IMR-90 (cell line): ENCODE data around the gene SNRNP35. TPM values are rescaled to one million over a fixed set of nuclear protein-coding genes. Genes with fewer than 3 reads are reported as not detected.

Source experiments
- ATAC-seq: fragments of 200-7000 bp; cut with Tn5 transposase; 2 replicates; pipeline ENCODE4 v1.9.1; 2020; ENCODE audit warnings: low read depth, mild to moderate bottlenecking, moderate library complexity
- BruUV-seq: library from RNA; stranded (reverse); fragments of 400-500 nt; replicated peaks from 2 replicates; lab custom pipeline; 2021; lab: Mats Ljungman, UMichigan
- CTCF ChIA-PET: fragments of 300-600 bp; formaldehyde crosslinking; extraction: SDS; loops from one replicate; lab custom pipeline; 2021; ENCODE audit warnings: antibody characterized with exemption; lab: Yijun Ruan, JAX
- POLR2A ChIA-PET: fragments of 300-600 bp; sonication (Branson Sonifier 250); formaldehyde crosslinking; loops from one replicate; lab custom pipeline; 2022; ENCODE audit warnings: antibody characterized with exemption; ENCODE audit not compliant: unreplicated experiment; lab: Charles Lee
- DNase-seq: peaks from one replicate; pipeline ENCODE4 v3.0.0; 2013
- H2AFZ ChIP-seq: replicated peaks from 2 replicates; pipeline ENCODE3; 2013; ENCODE audit warnings: low read length, mild to moderate bottlenecking; ENCODE audit not compliant: poor library complexity
- H2AK5ac ChIP-seq: 2 replicates; pipeline ENCODE4 v1.6.1; 2013; ENCODE audit warnings: low read depth, low read length, inconsistent platforms
- H2AK9ac ChIP-seq: replicated peaks from 2 replicates; pipeline ENCODE3; 2013; ENCODE audit warnings: mild to moderate bottlenecking, low read depth, low read length, moderate library complexity; ENCODE audit not compliant: poor library complexity
- H2BK120ac ChIP-seq: 2 replicates; pipeline ENCODE4 v1.6.1; 2013; ENCODE audit warnings: low read depth, low read length, inconsistent platforms
- H2BK15ac ChIP-seq: 3 replicates; pipeline ENCODE4 v1.6.1; 2013; ENCODE audit warnings: low read depth, low read length, inconsistent platforms
- H2BK20ac ChIP-seq: 2 replicates; pipeline ENCODE4 v1.6.1; 2013; ENCODE audit warnings: low read depth, mild to moderate bottlenecking, inconsistent platforms, low read length, moderate library complexity
- H2BK5ac ChIP-seq: 2 replicates; pipeline ENCODE4 v1.6.1; 2013; ENCODE audit warnings: mild to moderate bottlenecking, low read depth, low read length, inconsistent platforms; ENCODE audit not compliant: poor library complexity, severe bottlenecking
- H3K14ac ChIP-seq: replicated peaks from 2 replicates; pipeline ENCODE4 v1.6.1; 2013; ENCODE audit warnings: low read depth, low read length, inconsistent platforms
- H3K18ac ChIP-seq: 2 replicates; pipeline ENCODE4 v1.6.1; 2013; ENCODE audit warnings: low read depth, low read length, control low read depth
- H3K23ac ChIP-seq: 2 replicates; pipeline ENCODE4 v1.6.1; 2013; ENCODE audit warnings: low read depth, low read length, inconsistent platforms
- H3K27ac ChIP-seq: 2 replicates; pipeline ENCODE4 v1.5.1; 2013; ENCODE audit warnings: mild to moderate bottlenecking, control low read depth, low read length; ENCODE audit not compliant: insufficient read depth
- H3K27me3 ChIP-seq: 2 replicates; pipeline ENCODE4 v1.6.1; 2013; ENCODE audit warnings: low read length; ENCODE audit not compliant: control insufficient read depth, insufficient read depth
- H3K36me3 ChIP-seq: 2 replicates; pipeline ENCODE4 v1.6.1; 2013; ENCODE audit warnings: low read length, mixed read lengths; ENCODE audit not compliant: control insufficient read depth, insufficient read depth
- H3K4ac ChIP-seq: 2 replicates; pipeline ENCODE4 v1.6.1; 2013; ENCODE audit warnings: low read depth, low read length, inconsistent platforms
- H3K4me1 ChIP-seq: 2 replicates; pipeline ENCODE4 v1.6.1; 2013; ENCODE audit warnings: low read length, mixed read lengths; ENCODE audit not compliant: control insufficient read depth, insufficient read depth
- H3K4me2 ChIP-seq: 2 replicates; pipeline ENCODE4 v1.6.1; 2013; ENCODE audit warnings: low read depth, mild to moderate bottlenecking, control low read depth, low read length, moderate library complexity
- H3K4me3 ChIP-seq: 2 replicates; pipeline ENCODE4 v1.5.1; 2013; ENCODE audit warnings: low read depth, mild to moderate bottlenecking, control low read depth, low read length, moderate library complexity; ENCODE audit not compliant: insufficient read depth
- H3K56ac ChIP-seq: 2 replicates; pipeline ENCODE4 v1.6.1; 2013; ENCODE audit warnings: low read length, inconsistent platforms; ENCODE audit not compliant: insufficient read depth; ENCODE audit errors: extremely low read depth
- H3K79me1 ChIP-seq, 2 experiments: 2 replicates each; pipeline ENCODE4 v1.6.1; 2013; ENCODE audit warnings: low read length in 2 of 2, inconsistent platforms in 1 of 2, low read depth in 1 of 2
- H3K9ac ChIP-seq: 2 replicates; pipeline ENCODE4 v1.6.1; 2013; ENCODE audit warnings: low read depth, low read length, control low read depth
- H3K9me1 ChIP-seq: 2 replicates; pipeline ENCODE4 v1.6.1; 2013; ENCODE audit warnings: low read length, inconsistent platforms; ENCODE audit not compliant: insufficient read depth
- H3K9me3 ChIP-seq: 2 replicates; pipeline ENCODE4 v1.6.1; 2013; ENCODE audit warnings: low read length; ENCODE audit not compliant: control insufficient read depth, insufficient read depth
- H4K20me1 ChIP-seq: 2 replicates; pipeline ENCODE4 v1.6.1; 2013; ENCODE audit warnings: low read length, inconsistent platforms; ENCODE audit not compliant: insufficient read depth
- H4K5ac ChIP-seq: 2 replicates; pipeline ENCODE4 v1.6.1; 2013; ENCODE audit warnings: mild to moderate bottlenecking, low read depth, low read length, control low read depth
- H4K8ac ChIP-seq, 2 experiments: 2 replicates each; pipeline ENCODE4 v1.6.1; 2013; ENCODE audit warnings: low read depth in 2 of 2, low read length in 2 of 2, control low read depth in 1 of 2, inconsistent platforms in 1 of 2
- H4K91ac ChIP-seq: 2 replicates; pipeline ENCODE4 v1.6.1; 2013; ENCODE audit warnings: low read depth, low read length, inconsistent platforms; ENCODE audit not compliant: insufficient read depth
- BHLHE40 ChIP-seq: fragments of 150-350 bp; IDR thresholded peaks from 2 replicates; pipeline ENCODE4 v1.6.1; 2016; ENCODE audit warnings: mild to moderate bottlenecking, low read depth, low read length
- CEBPB ChIP-seq: IDR thresholded peaks from 2 replicates; pipeline ENCODE4 v1.6.1; 2012; ENCODE audit warnings: low read depth, low read length, improper control_type of control experiment
- CHD1 ChIP-seq: IDR thresholded peaks from 2 replicates; pipeline ENCODE4 v1.6.1; 2012; ENCODE audit warnings: low read depth, low read length, improper control_type of control experiment
- CTCF ChIP-seq: conservative IDR thresholded peaks from 2 replicates; pipeline ENCODE4 v1.5.1; 2012; ENCODE audit warnings: mild to moderate bottlenecking, low read depth, low read length, improper control_type of control experiment
- MXI1 ChIP-seq: IDR thresholded peaks from 2 replicates; pipeline ENCODE4 v1.6.1; 2012; ENCODE audit warnings: low read depth, mild to moderate bottlenecking, low read length, moderate library complexity, borderline replicate concordance
- NFE2L2 ChIP-seq: fragments of 150-350 bp; IDR thresholded peaks from 2 replicates; pipeline ENCODE4 v1.6.1; 2016; ENCODE audit warnings: low read depth, mild to moderate bottlenecking, low read length
- POLR2A ChIP-seq: IDR thresholded peaks from 2 replicates; pipeline ENCODE4 v1.6.1; 2012; ENCODE audit warnings: mild to moderate bottlenecking, low read depth, low read length
- RAD21 ChIP-seq: IDR thresholded peaks from 2 replicates; pipeline ENCODE4 v1.6.1; 2012; ENCODE audit warnings: low read length, improper control_type of control experiment
- RCOR1 ChIP-seq: IDR thresholded peaks from 2 replicates; pipeline ENCODE4 v1.6.1; 2012; ENCODE audit warnings: mild to moderate bottlenecking, low read length, improper control_type of control experiment; ENCODE audit not compliant: insufficient replicate concordance
- SMC3 ChIP-seq: fragments of 150-350 bp; IDR thresholded peaks from 2 replicates; pipeline ENCODE4 v1.6.1; 2016; ENCODE audit warnings: low read depth, mild to moderate bottlenecking, antibody characterized with exemption, low read length, moderate library complexity
- WGBS, 2 experiments: methylation state at CpG; one replicate each; pipeline versions ENCODE4 v1.1.5 to v1.1.7; 2013; ENCODE audit warnings: missing lambda C conversion rate in 2 of 2; ENCODE audit not compliant: insufficient read length in 1 of 2; ENCODE audit errors: extremely low coverage in 2 of 2; 5-methylcytosine and 5-hydroxymethylcytosine counted together
- dilution Hi-C: fragments of 300-500 bp; cut with HindIII; formaldehyde crosslinking; loops from one replicate; pipeline ENCODE4 v1.14.3; 2018; ENCODE audit warnings: low sequenced_read_pairs; ENCODE audit not compliant: unreplicated experiment
- in situ Hi-C: fragments of 300-500 bp; cut with MboI; formaldehyde crosslinking; loops from 3 replicates; pipeline ENCODE4 v1.14.3; 2019; ENCODE audit warnings: low sequenced_read_pairs, inconsistent platforms, mixed read lengths
- intact Hi-C: fragments of 100-400 bp; cut with micrococcal nuclease; formaldehyde crosslinking; loops from 2 replicates; pipeline ENCODE4 v1.10.0; 2022
- polyA plus RNA-seq, 3 experiments: library from polyadenylated mRNA; depleted of rRNA; stranded (reverse); fragments of >200 nt; gene quantifications; 2 replicates each; pipeline ENCODE4 v1.2.3, GENCODE V29; 2012; ENCODE audit warnings: low replicate concordance in 1 of 3
- total RNA-seq: library from RNA; depleted of rRNA; stranded (reverse); fragments of >200 nt; gene quantifications from 2 replicates; pipeline ENCODE4 v1.2.3, GENCODE V29; 2012
- TF ChIP-seq, protein P1 (sequence below): fragments of 150-350 bp; IDR thresholded peaks from 2 replicates; pipeline ENCODE4 v1.6.1; 2017; ENCODE audit warnings: mild to moderate bottlenecking, antibody characterized with exemption, low read length, low read depth

Gene SNRNP35
- total and polyA plus RNA-seq, 2 of the 4 experiments (the other 2 are of a cell fraction) = 4.7 to 15.4 TPM

GRCh38 chr12:123479442-123480180 is 21.7 kb downstream of the SNRNP35 start:
- H2AK9ac ChIP-seq = no peak overlapping the region
- no peak overlapping the region for H4K5ac ChIP-seq
- H2AFZ ChIP-seq = no peak overlapping the region
- no TSS peak for BruUV-seq
- no peak overlapping the region for H3K27ac ChIP-seq
- in situ Hi-C loops = no loop called here
- dilution Hi-C loops = no loop called here
- ATAC-seq = no peak
- H2BK20ac ChIP-seq = no peak overlapping the region
- intact Hi-C loops = no loop called here
- peaks cover 39% of the 10 kb centered on the region for H3K36me3 ChIP-seq
- H3K4me2 ChIP-seq = no peak overlapping the region
- H2BK120ac ChIP-seq = no peak overlapping the region
- no peaks in the 10 kb centered on the region for H3K27me3 ChIP-seq
- H2BK5ac ChIP-seq = no peak overlapping the region
- H3K4ac ChIP-seq = no peak overlapping the region
- no peak for DNase-seq
- H4K8ac ChIP-seq = no peak overlapping the region
- H3K9me1 ChIP-seq = 0 out of 2 replicates have a peak, but pooled peaks cover 5% of the 10 kb centered on the region
- no peak overlapping the region for H2AK5ac ChIP-seq
- H3K9ac ChIP-seq = no peak overlapping the region
- no peaks in the 10 kb centered on the region for H3K9me3 ChIP-seq
- no peak overlapping the region for H3K4me3 ChIP-seq
- H3K79me1 ChIP-seq = peaks cover 4 to 27% of the 10 kb centered on the region in 2 experiments; a peak in 3 of 4 replicates
- ChIA-PET POLR2A (no interaction called here), CTCF (no interaction called here)
- no peak overlapping the region for H3K56ac ChIP-seq
- no peak overlapping the region for H2BK15ac ChIP-seq
- no peak overlapping the region for H4K91ac ChIP-seq
- H3K23ac ChIP-seq = no peak overlapping the region
- TF ChIP-seq POLR2A (no peak), RAD21 (no peak), SMC3 (no peak), BHLHE40 (no peak), CEBPB (no peak), MXI1 (no peak), CHD1 (no peak), NFE2L2 (no peak), CTCF (no peak), RCOR1 (no peak)
- TF ChIP-seq, protein P1, sequence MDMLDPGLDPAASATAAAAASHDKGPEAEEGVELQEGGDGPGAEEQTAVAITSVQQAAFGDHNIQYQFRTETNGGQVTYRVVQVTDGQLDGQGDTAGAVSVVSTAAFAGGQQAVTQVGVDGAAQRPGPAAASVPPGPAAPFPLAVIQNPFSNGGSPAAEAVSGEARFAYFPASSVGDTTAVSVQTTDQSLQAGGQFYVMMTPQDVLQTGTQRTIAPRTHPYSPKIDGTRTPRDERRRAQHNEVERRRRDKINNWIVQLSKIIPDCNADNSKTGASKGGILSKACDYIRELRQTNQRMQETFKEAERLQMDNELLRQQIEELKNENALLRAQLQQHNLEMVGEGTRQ = no peak
- H3K18ac ChIP-seq = no peak overlapping the region
- H3K4me1 ChIP-seq = no peaks in the 10 kb centered on the region
- H3K14ac ChIP-seq = no peak overlapping the region
- WGBS, 2 experiments = 86% methylated on average over 2 of the region's 14 CpGs; no CpG with 5 or more reads in 1 of the 2 experiments
- H4K20me1 ChIP-seq = no peaks in the 10 kb centered on the region
